Suppressor macrophage treated with lipopolysaccharide for 1 hour (primary cell): ENCODE data around the gene POLE2.
"Not testable (repeated sequence)": the region's sequence is repeated elsewhere in the genome, so short reads cannot be mapped to it uniquely, and the experiment has no call there.

ENCODE experiments used
- DNase-seq, 3 donors: peaks; one replicate each; pipeline ENCODE4 v3.0.0-alpha.2; 2020 to 2022

The POLE2 gene

DNA sequence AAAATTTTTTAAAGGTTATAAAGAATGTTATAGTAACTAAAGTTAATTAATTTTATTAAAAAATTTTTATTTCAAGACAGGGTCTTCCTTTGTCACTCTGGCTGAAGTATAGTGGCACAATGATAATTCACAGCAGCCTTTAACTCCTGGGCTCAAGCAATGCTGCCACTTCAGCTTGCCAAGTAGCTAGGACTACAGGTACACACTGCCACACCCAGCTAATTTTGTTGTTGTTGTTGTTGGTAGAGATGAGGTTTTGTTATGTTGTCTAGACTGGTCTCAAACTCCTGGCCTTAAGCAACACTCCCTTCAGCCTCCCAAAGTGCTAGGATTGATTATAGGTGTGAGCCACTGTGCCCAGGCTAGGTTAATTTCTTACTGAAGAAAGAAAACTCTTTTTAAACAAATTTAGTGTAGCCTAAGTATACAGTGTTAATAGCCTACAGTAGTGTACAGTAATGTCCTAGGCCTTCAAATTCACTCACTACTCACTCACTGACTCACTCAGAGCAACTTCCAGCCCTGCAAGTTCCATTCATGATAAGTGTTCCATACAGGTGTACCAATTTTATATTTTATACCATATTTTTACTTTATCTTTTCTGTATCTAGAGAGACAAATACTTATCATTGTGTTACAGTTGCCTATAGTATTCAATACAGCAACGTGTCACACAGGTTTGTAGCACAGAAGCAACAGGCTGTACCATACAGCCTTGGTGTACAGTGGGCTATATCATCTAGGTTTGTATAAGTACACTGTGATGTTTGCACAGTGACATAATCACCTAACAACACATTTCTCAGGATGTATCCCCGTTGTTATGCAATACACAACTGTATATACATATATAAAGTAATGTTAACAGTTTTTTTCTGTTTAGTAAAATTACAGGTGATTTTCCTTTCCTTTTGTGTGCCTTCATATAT is 28.2 kb downstream of the POLE2 start:
- DNase-seq = no peak

DNA sequence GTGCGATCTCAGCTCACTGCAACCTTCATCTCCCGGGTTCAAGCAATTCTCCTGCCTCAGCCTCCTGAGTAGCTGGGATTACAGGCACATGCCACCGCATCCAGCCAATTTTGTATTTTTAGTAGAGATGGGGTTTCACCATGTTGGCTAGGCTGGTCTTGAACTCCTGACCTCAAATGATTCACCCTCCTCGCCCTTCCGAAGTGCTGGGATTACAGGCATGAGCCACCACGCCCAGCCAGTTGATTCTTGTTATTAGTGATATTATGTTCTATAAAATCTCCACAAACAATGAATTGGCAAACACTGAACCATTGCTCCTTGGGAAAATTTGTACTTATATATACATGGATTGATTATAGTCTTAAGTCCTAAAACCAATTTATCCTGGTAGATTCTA is 30.5 kb downstream of the POLE2 start:
- not testable (repeated sequence) for DNase-seq

DNA sequence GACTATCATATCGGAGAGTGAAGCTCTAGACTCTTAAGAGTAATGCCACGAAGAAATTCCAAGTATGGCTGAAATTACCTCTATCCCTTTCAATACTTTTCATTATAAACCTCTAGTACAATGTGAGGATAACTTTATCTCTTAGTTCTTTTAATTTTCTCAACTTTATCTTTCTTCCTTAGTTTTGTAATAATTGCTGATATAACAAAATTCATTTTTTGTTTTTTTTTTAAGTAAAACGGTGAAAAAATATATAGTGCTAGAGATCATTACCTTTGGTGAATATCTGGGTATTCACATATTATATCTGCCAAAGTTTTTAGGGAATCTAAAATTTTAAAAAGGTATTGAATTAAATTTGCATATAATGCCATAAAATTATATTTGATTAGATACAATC is 33.5 kb downstream of the POLE2 start:
- no peak for DNase-seq

DNA sequence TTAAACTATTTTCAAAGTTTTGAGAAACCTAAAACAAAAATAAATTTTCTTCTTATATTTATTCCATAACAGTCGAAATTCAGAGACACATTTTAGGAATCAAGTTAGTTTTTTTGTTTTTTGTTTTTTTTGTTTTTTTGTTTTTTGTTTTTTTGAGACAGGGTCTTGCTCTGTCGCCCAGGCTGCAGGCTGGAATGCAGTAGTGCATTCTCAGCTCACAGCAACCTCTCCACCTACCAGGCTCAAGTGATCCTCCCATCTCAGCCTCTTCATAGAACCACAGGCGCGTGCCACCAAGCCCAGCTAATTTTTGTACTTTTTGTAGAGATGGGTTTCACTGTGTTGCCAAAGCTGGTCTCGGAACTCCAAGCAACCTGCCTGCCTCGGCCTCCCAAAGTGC is 34.5 kb downstream of the POLE2 start:
- DNase-seq = no peak

DNA sequence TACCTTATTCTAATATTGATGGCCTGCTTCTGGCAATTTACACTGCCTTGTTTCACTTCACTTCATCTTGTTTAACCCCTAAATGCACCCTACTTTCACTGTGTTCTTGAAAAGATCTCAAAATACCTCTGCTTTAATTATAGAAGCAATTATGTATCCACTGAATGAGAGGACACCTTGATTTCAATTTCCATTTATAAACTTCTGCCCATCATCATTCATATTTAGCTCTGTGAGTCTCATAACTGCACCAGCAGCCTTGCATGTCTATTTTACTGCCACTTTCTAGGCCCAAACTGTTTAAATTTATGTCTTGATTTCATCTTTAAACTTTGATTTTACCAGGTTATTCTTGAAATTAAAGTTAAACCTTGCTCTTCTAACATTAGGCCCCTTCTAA is 45.9 kb downstream of the POLE2 start:
- DNase-seq = no peak

DNA sequence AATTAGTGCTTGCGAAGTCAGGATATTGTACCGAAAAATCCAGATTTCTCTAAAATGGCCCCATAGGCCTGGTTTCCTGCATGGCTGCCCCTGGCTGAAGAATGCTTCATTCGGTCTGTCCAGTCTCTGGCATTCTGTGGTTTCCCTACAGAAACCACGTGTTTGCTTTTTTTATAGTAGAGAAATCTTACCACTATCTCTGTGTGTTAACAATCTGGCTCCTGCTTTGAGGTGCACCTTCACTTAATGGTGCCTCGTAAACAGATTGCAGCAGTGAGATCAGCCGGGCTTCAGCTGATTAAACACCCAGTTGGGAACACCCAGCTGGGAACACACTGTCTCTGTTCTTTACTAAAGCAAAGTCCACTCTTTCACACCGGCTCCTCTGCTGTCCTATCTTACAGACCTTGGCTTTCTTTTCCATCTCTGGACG is 46.3 kb downstream of the POLE2 start:
- no peak for DNase-seq

DNA sequence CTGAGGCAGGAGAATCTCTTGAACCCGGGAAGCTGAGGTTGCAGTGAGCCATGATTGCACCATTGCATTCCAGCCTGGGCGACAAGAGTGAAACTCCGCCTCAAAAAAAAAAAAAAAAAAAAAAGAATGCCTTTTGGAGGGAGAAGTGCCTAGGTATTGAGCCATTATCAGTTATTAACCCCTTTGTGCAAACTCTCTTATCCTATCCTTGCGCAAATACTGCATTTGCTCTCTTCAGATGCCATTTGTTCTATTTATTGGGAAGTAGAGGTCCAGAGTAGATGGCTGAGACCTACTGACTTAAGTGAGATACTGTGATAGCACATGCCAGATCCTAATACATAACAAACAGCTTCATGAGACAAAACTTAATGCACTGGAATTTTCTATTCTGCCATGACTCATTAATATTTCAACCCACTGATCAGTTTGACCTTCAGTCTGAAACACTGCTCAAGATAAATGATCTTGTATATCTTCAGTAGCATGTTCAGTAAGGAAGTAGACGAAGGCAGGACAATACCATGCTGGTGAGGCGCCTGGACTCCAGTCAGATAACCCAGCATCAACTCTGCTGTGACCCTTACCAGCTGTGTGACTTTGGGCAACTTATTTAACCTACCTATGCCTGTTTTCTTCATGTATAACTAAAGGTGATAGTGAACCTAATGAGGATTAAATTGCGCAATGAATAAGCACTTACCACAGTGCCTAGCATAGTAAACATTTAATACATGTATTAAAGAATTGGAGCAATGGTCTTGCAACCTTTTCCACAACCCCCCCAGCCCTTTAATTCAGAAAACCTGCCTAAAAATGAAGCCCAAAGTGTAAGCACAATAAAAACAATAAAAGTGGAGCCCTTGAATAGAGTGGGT is 47.2 kb downstream of the POLE2 start:
- no peak for DNase-seq

DNA sequence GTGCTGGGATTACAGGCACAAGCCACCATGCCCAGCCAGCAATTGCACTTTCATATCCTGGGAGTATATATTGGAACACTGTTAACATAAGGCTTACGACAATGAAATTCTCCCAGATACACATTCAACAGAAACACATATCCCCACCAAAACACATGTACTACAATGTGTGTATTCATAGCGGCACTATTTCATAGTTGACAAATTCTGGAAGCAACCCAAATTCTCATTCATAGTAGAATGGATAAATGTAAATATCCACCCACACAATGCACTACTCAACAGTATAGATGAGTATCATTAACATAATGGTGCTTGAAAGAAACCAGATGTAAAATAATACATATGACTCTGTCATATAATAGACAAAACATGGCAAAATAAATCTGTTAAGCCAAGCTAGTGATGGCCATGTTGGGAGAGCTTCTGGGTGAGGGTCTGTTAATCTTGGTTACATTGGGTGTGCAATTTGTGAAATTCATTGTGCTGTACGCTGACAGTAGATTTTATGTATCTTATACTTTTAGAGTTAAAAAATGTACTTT is 50.4 kb downstream of the POLE2 start:
- no peak for DNase-seq

DNA sequence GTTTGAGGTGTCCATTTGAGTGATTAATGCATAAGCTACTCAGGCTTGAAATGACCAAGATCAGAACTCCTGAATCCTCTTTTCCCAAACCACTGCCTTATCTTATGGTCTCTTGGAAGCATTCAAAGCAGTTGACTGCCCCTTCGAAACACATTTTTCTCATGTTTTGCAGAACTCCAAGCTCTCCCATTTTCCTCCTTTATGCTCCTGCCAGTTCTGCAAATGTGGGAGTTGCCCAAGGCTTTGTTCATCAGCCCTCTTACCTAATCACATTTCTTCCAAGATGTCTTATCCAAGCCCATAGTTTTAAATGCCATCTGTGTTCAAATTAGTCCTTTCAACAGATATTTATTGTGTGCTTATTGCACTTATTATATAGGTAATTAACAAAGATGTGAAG is 51.1 kb downstream of the POLE2 start:
- no peak for DNase-seq

DNA sequence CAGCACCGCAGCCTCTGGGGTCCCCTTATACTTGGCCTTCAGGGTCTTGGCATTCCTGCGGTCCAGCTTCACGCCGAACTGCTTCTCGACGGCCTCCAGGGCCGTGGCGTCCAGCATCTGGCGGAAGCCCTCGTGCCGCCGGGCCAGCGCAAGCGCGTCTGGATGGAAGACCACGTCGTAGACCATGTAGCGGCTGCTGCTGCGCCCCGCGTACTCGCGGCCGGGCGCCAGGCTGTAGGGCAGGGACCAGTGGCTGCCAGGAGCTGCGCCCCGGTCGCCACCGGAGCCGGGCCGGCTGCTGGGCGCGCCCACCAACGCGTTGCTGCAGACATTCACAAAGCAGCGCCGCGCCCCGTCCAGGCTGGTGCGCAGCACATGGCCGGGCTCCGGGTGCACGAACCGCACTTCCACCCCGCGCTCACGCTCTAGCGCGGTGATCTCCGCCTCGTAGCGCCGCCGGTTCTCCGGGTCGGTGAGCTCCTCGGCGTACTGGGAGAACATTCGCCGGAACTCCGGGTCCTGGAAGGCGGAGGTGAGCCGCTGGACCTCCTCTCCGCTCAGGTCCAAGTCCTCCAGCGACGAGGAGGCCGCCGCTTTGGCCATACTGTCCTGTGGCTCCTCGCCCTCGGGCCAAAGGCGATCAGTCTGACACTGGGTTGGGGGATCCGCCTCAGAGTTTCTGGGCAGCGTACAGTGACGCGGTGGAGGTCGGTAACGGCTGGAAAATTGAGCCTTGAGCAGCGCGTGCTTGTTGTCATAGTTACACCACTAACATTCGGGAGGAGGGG is 53.3 kb downstream of the POLE2 start, which contains the start of gene DNAAF2:
TSS of gene DNAAF2 (minus strand) at position 698 of the 788 bp plus-strand sequence. CDS start at position 603, 95 bp downstream.
- peak; percentile 60 to 77 (median 62) for DNase-seq

DNA sequence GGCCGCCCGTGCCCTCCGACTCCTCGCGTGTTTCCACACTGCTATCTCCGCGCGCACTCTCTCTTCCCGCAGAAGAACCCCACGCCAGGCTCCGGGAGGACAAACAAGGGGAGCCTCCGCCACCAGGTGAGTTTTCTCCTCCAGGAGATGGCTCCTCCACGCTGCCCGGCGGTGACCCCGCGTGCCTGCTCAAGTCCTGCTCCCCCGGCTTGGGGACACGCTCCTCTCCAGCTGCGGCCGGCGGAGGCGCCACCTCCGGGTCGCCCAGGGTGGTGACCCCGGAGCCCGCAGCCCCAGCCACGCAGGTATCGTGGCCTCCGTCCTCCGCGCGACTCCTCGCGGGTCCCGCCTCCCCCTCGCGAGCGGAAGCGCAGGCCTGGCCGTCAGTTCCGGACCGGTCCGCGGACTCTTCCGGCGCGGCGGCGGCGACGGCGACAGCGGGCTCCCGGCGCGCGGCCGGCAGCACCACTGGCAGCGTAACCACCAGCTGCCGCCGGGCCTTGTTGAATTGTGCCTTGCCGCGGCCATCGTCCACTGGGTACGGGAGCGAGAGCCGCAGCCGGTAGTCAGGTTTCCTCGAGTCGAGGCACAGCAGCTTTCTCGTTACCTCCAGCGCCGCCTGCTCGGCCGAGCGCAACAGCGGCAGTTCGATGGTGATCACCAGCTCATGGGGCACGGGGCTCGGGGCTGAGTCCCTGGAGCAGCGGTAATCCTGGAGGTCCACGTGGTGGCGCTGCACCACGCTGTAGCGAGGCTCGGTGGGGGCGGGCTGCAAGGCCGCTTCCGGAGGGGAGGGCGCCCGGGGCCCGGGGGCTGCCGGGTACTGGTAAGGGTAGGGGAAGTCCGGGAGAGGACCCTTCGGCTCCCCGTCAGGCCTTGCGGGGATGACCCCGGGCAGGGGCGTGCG is 54.1 kb downstream of the POLE2 start:
- DNase-seq = peak; percentile 95 to 98 (median 97)

DNA sequence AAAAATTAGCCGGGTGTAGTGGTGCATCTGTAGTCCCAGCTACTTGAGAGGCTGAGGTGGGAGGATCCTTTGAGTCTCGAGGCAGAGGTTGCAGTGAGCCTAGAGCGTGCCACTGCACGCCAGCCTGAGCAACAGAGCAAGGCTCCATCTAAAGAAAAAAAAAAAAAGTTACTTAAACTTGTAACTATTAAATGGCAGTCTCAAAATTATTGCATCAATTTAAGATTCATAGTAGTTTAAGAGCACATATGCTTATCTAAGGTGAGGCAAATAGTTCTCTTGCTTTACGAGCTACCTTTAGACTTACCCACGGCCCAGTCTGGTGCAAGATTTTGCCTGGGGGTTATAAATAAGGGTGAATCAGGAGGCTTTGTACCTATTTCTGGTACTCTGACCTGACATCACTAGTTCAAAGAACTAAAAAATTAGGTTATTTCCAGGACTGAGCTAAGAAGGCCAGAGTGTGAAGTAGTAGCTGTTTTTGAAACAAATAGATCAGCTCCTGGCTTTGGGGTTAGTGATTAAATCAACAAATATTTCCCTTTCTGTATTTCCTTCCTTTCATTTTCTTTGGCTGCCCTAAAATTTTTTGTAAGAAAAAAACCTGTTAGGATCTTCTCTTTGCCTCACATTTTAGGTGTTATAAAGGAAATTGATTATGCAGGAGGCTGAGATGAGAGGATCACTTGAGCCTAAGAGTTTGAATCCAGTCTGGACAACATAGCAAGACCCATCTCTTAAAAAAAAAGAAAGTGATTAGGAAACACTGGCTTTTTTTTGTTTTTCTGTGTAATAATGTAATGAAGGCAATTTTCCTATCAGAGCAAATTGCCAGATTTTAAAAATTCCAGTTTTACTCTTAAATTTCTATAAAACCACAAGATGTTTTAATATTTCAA is 63.8 kb downstream of the POLE2 start:
- DNase-seq = peak; percentile 47 to 68 (median 47)

DNA sequence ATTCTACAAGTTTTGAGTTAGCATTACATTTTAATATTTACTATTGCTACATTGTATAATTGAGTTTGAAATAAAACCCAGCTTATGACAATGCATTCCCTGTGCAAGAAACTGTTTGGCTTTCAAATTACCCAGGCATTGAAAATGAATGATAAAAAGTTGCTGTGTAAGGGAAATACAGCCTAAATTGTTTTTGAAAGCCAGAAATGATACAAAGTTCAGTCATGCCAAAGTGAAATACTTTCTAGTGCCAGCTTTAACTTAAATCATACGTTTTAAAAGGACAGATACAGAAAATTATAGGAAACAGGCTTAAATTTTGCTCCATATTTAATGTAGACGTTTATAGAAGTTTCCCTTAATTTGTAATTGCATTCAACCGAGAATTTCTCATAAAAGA is 64.6 kb downstream of the POLE2 start:
- no peak for DNase-seq

DNA sequence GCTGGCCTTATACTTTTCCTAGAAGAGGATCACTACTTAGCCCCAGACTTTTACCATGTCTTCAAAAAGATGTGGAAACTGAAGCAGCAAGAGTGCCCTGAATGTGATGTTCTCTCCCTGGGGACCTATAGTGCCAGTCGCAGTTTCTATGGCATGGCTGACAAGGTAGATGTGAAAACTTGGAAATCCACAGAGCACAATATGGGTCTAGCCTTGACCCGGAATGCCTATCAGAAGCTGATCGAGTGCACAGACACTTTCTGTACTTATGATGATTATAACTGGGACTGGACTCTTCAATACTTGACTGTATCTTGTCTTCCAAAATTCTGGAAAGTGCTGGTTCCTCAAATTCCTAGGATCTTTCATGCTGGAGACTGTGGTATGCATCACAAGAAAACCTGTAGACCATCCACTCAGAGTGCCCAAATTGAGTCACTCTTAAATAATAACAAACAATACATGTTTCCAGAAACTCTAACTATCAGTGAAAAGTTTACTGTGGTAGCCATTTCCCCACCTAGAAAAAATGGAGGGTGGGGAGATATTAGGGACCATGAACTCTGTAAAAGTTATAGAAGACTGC is 65.9 kb downstream of the POLE2 start:
- no peak for DNase-seq

DNA sequence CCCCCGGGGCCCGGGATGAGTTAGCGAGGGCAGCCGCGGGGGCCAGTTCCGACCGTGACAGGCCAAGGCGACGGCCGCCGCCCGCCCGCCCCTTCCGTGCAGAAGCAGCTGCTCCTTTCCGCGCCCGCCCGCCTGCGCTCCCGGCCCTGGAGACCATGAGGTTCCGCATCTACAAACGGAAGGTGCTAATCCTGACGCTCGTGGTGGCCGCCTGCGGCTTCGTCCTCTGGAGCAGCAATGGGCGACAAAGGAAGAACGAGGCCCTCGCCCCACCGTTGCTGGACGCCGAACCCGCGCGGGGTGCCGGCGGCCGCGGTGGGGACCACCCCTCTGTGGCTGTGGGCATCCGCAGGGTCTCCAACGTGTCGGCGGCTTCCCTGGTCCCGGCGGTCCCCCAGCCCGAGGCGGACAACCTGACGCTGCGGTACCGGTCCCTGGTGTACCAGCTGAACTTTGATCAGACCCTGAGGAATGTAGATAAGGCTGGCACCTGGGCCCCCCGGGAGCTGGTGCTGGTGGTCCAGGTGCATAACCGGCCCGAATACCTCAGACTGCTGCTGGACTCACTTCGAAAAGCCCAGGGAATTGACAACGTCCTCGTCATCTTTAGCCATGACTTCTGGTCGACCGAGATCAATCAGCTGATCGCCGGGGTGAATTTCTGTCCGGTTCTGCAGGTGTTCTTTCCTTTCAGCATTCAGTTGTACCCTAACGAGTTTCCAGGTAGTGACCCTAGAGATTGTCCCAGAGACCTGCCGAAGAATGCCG is 66.7 kb downstream of the POLE2 start:
- DNase-seq = peak; percentile 87 to 92 (median 88)

DNA sequence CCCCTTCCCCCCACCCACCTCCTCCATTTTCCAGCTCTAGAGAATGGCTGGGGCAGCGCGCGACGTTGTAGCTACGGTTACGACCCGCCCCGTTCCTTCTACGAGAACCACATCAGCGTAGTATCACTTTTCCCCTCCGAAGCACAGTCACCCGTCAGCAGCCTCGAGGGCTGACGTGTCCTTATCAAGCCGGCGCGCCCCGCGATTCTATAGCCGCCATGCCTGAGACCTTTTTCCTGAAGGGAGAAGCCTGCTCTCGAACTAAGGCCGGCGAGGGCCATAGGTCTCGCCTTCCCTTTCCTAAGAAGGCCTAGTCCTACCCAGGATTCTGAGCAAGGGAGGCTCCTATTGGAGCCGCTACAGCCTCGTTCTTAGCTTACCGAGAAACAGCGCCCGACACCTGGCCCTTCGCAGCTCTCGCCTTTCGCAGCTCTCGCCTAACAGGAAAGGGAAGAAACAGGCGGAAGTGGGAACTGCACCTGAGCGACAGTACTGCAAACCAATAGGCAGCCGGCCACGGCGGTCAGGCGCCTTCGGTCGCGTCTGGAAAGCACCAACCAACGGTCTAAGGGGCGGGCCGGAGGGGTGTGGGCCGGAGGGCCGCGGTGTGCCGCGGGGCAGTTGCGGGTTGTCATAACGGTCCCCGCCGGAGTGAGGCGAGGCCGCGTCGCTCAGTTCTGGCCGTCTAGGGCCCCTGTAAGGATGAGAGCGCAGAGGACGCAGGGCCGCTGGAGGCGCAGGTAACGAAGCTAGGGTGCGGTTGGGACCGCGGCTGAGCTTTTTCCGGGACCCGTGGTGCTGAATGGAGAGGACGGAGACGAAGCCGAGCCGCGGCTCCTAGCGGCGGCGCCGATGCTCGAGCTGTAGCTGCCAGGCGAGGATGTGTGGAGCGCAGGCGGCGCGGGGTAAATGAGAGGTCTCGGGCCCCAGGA is 67.6 kb downstream of the POLE2 start, which contains the start of the genes MGAT2 and RPL36AL:
TSS of gene MGAT2 (plus strand) at position 618 of the 932 bp plus-strand sequence. CDS start 470 bp downstream, outside the sequence.
TSS of gene RPL36AL (minus strand) at position 445 of the 932 bp plus-strand sequence. CDS start 1,522 bp downstream, outside the sequence.
- peak; percentile 98 to 99 (median 99) for DNase-seq

DNA sequence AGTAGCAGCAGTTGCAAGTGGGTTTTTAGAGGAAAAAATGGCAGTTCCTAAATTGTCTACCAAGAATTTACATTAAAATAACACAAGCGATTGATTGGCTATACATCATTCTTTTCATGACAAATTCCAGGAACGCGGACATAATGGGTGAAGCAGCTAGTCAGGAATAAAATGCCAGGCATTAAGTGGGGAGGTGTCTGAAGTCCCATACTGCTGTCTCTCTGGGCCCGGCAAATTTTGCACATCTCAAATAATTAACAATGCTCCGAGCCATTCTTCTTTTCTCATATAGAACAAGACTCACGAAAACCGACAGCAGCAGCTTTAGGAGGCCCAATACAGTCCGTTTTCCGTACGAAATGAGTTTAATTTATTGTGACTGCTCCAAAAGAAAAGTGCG is 68.3 kb downstream of the POLE2 start:
- DNase-seq = no peak
